SK-N-SH (cell line): ENCODE data around the gene IDUA. TPM values are rescaled to one million over a fixed set of nuclear protein-coding genes. Genes with fewer than 3 reads are reported as not detected.

ENCODE experiments used
- CTCF ChIA-PET: fragments of 300-600, 350-600 bp; formaldehyde crosslinking; extraction: SDS; loops from one replicate; lab custom pipeline; 2021; lab: Yijun Ruan, JAX
- POLR2A ChIA-PET: fragments of 350-600 bp; sonication (Branson Sonifier 250); formaldehyde crosslinking; extraction: SDS; loops from one replicate; lab custom pipeline; 2020; ENCODE audit warnings: antibody characterized with exemption, inconsistent platforms; lab: Yijun Ruan, JAX
- DNase-seq: peaks from one replicate; pipeline ENCODE4 v3.0.0; 2012
- H2AFZ ChIP-seq: fragments of 200-600 bp; sonication (generic); 2 replicates; pipeline ENCODE4 v1.8.1; 2016; ENCODE audit warnings: antibody characterized with exemption, mild to moderate bottlenecking, low read depth
- H3F3A ChIP-seq: fragments of 200-600 bp; sonication (generic); replicated peaks from 2 replicates; pipeline ENCODE3; 2016; ENCODE audit warnings: antibody characterized with exemption, mild to moderate bottlenecking; ENCODE audit not compliant: insufficient read depth
- H3K27ac ChIP-seq, 2 experiments: fragments of 200-500 bp in 1 of 2; fragments of 200-600 bp in 1 of 2; sonication (Bioruptor generic) in 1 of 2; sonication (generic), shearing (Covaris generic) in 1 of 2; 2 replicates each; pipeline versions ENCODE4 v1.5.1 to v1.6.1; 2014 to 2016; ENCODE audit warnings: low read depth in 2 of 2, inconsistent platforms in 1 of 2, low read length in 1 of 2, mild to moderate bottlenecking in 1 of 2, mixed read lengths in 1 of 2
- H3K27me3 ChIP-seq: fragments of 200-600 bp; sonication (generic), shearing (Covaris generic); 2 replicates; pipeline ENCODE4 v1.6.1; 2016; ENCODE audit warnings: mixed run types; ENCODE audit not compliant: insufficient read depth
- H3K36me3 ChIP-seq, 2 experiments: fragments of 200-500 bp in 1 of 2; fragments of 200-600 bp in 1 of 2; sonication (Bioruptor generic) in 1 of 2; sonication (generic) in 1 of 2; replicated peaks in 1 of 2; 2 replicates each; pipeline versions ENCODE3 to v1.5.1; 2014 to 2016; ENCODE audit warnings: low read length in 1 of 2, mild to moderate bottlenecking in 1 of 2; ENCODE audit not compliant: insufficient read depth in 2 of 2, control insufficient read depth in 1 of 2
- H3K4me1 ChIP-seq, 2 experiments: fragments of 200-500 bp in 1 of 2; fragments of 200-600 bp in 1 of 2; sonication (Bioruptor generic) in 1 of 2; sonication (generic), shearing (Covaris generic) in 1 of 2; 2 replicates each; pipeline versions ENCODE4 v1.5.1 to v1.6.1; 2014 to 2016; ENCODE audit warnings: low read depth in 1 of 2, low read length in 1 of 2, mixed run types in 1 of 2; ENCODE audit not compliant: insufficient read depth in 2 of 2, control insufficient read depth in 1 of 2
- H3K4me2 ChIP-seq: fragments of 200-600 bp; sonication (generic), shearing (Covaris generic); 2 replicates; pipeline ENCODE4 v1.6.1; 2017; ENCODE audit warnings: mixed run types
- H3K4me3 ChIP-seq, 2 experiments: fragments of 200-500 bp in 1 of 2; fragments of 200-600 bp in 1 of 2; sonication (Bioruptor generic) in 1 of 2; sonication (generic), shearing (Covaris generic) in 1 of 2; 2 replicates each; pipeline versions ENCODE4 v1.5.1 to v1.8.1; 2014 to 2016; ENCODE audit warnings: low read depth in 2 of 2, inconsistent platforms in 1 of 2, low read length in 1 of 2, mild to moderate bottlenecking in 1 of 2, mixed read lengths in 1 of 2, moderate library complexity in 1 of 2
- H3K79me2 ChIP-seq: fragments of 200-600 bp; sonication (generic); 2 replicates; pipeline ENCODE4 v1.8.1; 2017; ENCODE audit warnings: mild to moderate bottlenecking; ENCODE audit not compliant: insufficient read depth
- H3K9ac ChIP-seq: fragments of 200-600 bp; sonication (generic); 2 replicates; pipeline ENCODE4 v1.6.1; 2017; ENCODE audit warnings: mixed run types
- H3K9me2 ChIP-seq: fragments of 200-600 bp; sonication (generic); 2 replicates; pipeline ENCODE4 v1.6.1; 2017; ENCODE audit warnings: mixed run types
- H3K9me3 ChIP-seq: fragments of 200-600 bp; sonication (generic); 2 replicates; pipeline ENCODE4 v1.6.1; 2017; ENCODE audit warnings: mixed run types, mild to moderate bottlenecking, moderate library complexity
- H4K20me1 ChIP-seq: fragments of 200-600 bp; sonication (generic); 2 replicates; pipeline ENCODE4 v1.6.1; 2017; ENCODE audit warnings: mild to moderate bottlenecking, mixed run types; ENCODE audit not compliant: insufficient read depth
- CHD2 ChIP-seq: fragments of 150-350 bp; IDR thresholded peaks from 2 replicates; pipeline ENCODE4 v1.6.1; 2018; ENCODE audit warnings: low read length; ENCODE audit not compliant: partially characterized antibody
- ELF1 ChIP-seq: IDR thresholded peaks from 2 replicates; pipeline ENCODE4 v1.4.0; 2012
- EZH2phosphoT487 ChIP-seq: fragments of 200-600 bp; sonication (generic); IDR thresholded peaks from 2 replicates; pipeline ENCODE4 v1.6.1; 2017; ENCODE audit warnings: low read depth, mixed run types, mild to moderate bottlenecking, antibody characterized with exemption, moderate library complexity, borderline replicate concordance
- FOSL2 ChIP-seq: IDR thresholded peaks from 2 replicates; pipeline ENCODE4 v1.4.0; 2012; ENCODE audit warnings: low read depth, mild to moderate bottlenecking, moderate library complexity, borderline replicate concordance
- JUND ChIP-seq: IDR thresholded peaks from 2 replicates; pipeline ENCODE4 v1.4.0; 2012
- NRF1 ChIP-seq: IDR thresholded peaks from 2 replicates; pipeline ENCODE4 v1.6.1; 2012; ENCODE audit warnings: low read depth, mild to moderate bottlenecking, low read length
- POLR2AphosphoS5 ChIP-seq: IDR thresholded peaks from 2 replicates; pipeline ENCODE4 v1.6.1; 2012; ENCODE audit warnings: low read depth, low read length
- RAD21 ChIP-seq: IDR thresholded peaks from 2 replicates; pipeline ENCODE4 v1.6.1; 2012; ENCODE audit warnings: mild to moderate bottlenecking, low read length
- RCOR1 ChIP-seq: fragments of 150-350 bp; IDR thresholded peaks from 2 replicates; pipeline ENCODE4 v1.6.1; 2017; ENCODE audit warnings: antibody characterized with exemption, low read length
- RFX5 ChIP-seq: IDR thresholded peaks from 2 replicates; pipeline ENCODE4 v1.6.1; 2012; ENCODE audit warnings: mild to moderate bottlenecking, improper control_type of control experiment, low read length
- RXRA ChIP-seq: IDR thresholded peaks from 2 replicates; pipeline ENCODE4 v1.4.0; 2012; ENCODE audit warnings: low read depth, mild to moderate bottlenecking, borderline replicate concordance
- SIN3A ChIP-seq: IDR thresholded peaks from 2 replicates; pipeline ENCODE4 v1.6.1; 2012; ENCODE audit warnings: low read depth, mild to moderate bottlenecking, low read length, moderate library complexity, borderline replicate concordance
- SMC3 ChIP-seq: IDR thresholded peaks from 2 replicates; pipeline ENCODE4 v1.6.1; 2012; ENCODE audit warnings: low read depth, low read length, improper control_type of control experiment
- TAF1 ChIP-seq: IDR thresholded peaks from 2 replicates; pipeline ENCODE4 v1.6.1; 2012; ENCODE audit warnings: low read depth, mild to moderate bottlenecking, low read length, moderate library complexity, borderline replicate concordance
- TCF12 ChIP-seq: IDR thresholded peaks from 2 replicates; pipeline ENCODE4 v1.4.0; 2012
- WGBS: methylation state at CpG from one replicate; pipeline ENCODE4 v1.1.6; 2017; ENCODE audit warnings: low lambda C conversion rate; 5-methylcytosine and 5-hydroxymethylcytosine counted together
- polyA plus RNA-seq, 3 experiments: library from polyadenylated mRNA; depleted of rRNA; stranded (reverse); fragments of >200 nt; gene quantifications; 2 replicates each; pipeline ENCODE4 v1.2.3, GENCODE V29; 2012

Gene IDUA
- polyA plus RNA-seq, 1 of the 3 experiments (the other 2 are of a cell fraction): 24.4 TPM

- Histone ChIP-seq H3K9me2 (no peaks in the 10 kb centered on the region), H2AFZ (no peak overlapping the region), H3F3A (no peaks in the 10 kb centered on the region), H3K36me3 (no peaks in the 10 kb centered on the region), H4K20me1 (peaks cover 14% of the 10 kb centered on the region; the same call in 1 of the 2 replicates), H3K9ac (no peak overlapping the region), H3K9me3 (no peaks in the 10 kb centered on the region), H3K4me2 (no peak overlapping the region), H3K27me3 (peaks cover 35% of the 10 kb centered on the region), H3K27ac (no peak overlapping the region), H3K4me3 (no peak overlapping the region), H3K79me2 (no peaks in the 10 kb centered on the region), H3K4me1 (no peaks in the 10 kb centered on the region; a peak in 1 of 4 replicates)
- DNase-seq: no peak
- ChIA-PET CTCF (no interaction called here), POLR2A (no interaction called here)
- TF ChIP-seq RAD21: no peak
- TF ChIP-seq CHD2: no peak
- TF ChIP-seq EZH2phosphoT487: no peak
- no peak for TF ChIP-seq NRF1
- no peak for TF ChIP-seq FOSL2
- WGBS: 64% methylated on average over 25 of the region's 48 CpGs
Measured at GRCh38 chr4:1001561-1002130, 14.8 kb downstream of the IDUA start.

GRCh38 chr4:1002131-1002630 lies 15.3 kb downstream of the IDUA start:
- whole genome bisulfite sequencing: 13% methylated on average over 3 of the region's 54 CpGs
- ChIA-PET POLR2A (no interaction called here), CTCF (no interaction called here)
- Histone ChIP-seq H3K79me2 (no peaks in the 10 kb centered on the region), H3F3A (no peaks in the 10 kb centered on the region), H3K4me1 (no peaks in the 10 kb centered on the region; a peak in 1 of 4 replicates), H2AFZ (no peak overlapping the region), H3K9me3 (no peaks in the 10 kb centered on the region), H3K27me3 (peaks cover 39% of the 10 kb centered on the region), H3K4me2 (no peak overlapping the region), H3K27ac (no peak overlapping the region), H3K4me3 (no peak overlapping the region), H3K9me2 (no peaks in the 10 kb centered on the region), H3K36me3 (no peaks in the 10 kb centered on the region), H3K9ac (no peak overlapping the region), H4K20me1 (peaks cover 14% of the 10 kb centered on the region; the same call in 1 of the 2 replicates)
- TF ChIP-seq RXRA: no peak
- TF ChIP-seq RFX5: no peak
- no peak for TF ChIP-seq NRF1
- no peak for TF ChIP-seq POLR2AphosphoS5
- no peak for TF ChIP-seq TCF12
- no peak for TF ChIP-seq RCOR1
- no peak for TF ChIP-seq SMC3
- TF ChIP-seq CHD2: no peak
- no peak for TF ChIP-seq RAD21
- DNase-seq: no peak

GRCh38 chr4:1002631-1003251 lies 15.9 kb downstream of the IDUA start:
- TF ChIP-seq ELF1 (no peak), NRF1 (peak; percentile 33; the same call in 1 of the 2 replicates), SMC3 (no peak), TAF1 (no peak), SIN3A (no peak), JUND (no peak)
- no peak for DNase-seq
- no peak overlapping the region for H2AFZ ChIP-seq
- no peak overlapping the region for H3K9ac ChIP-seq
- no peak overlapping the region for H3K27ac ChIP-seq
- no peaks in the 10 kb centered on the region for H3K36me3 ChIP-seq
- H3K4me1 ChIP-seq: no peaks in the 10 kb centered on the region; a peak in 1 of 4 replicates
- 21% methylated on average over 15 of the region's 75 CpGs for WGBS
- CTCF ChIA-PET: no interaction called here
- no peaks in the 10 kb centered on the region for H3K79me2 ChIP-seq
- peaks cover 13% of the 10 kb centered on the region; the same call in 1 of the 2 replicates for H4K20me1 ChIP-seq
- H3K9me2 ChIP-seq: no peaks in the 10 kb centered on the region
- H3K4me3 ChIP-seq: no peak overlapping the region
- H3K27me3 ChIP-seq: peaks cover 42% of the 10 kb centered on the region
- H3F3A ChIP-seq: no peaks in the 10 kb centered on the region
- POLR2A ChIA-PET: no interaction called here
- no peak overlapping the region for H3K4me2 ChIP-seq
- H3K9me3 ChIP-seq: no peaks in the 10 kb centered on the region
